Activated naive CD8-positive, alpha-beta T cell treated with anti-CD3 and anti-CD28 coated beads, Interleukin-2, amount 10 ng/mL, durations not matched to agents 7 days and 5 days (primary cell): ENCODE data around the gene OR2A25. TPM values are rescaled to one million over a fixed set of nuclear protein-coding genes. Genes with fewer than 3 reads are reported as not detected.

ENCODE experiments used
- ATAC-seq: fragments of 150-1000 bp; cut with Tn5 transposase; one replicate; pipeline ENCODE4 v1.10.0; 2021; ENCODE audit warnings: low read depth, moderate library complexity
- POLR2A ChIA-PET: fragments of 350-600 bp; sonication (Branson Sonifier 250); formaldehyde crosslinking; loops from one replicate; lab custom pipeline; 2021; ENCODE audit warnings: antibody characterized with exemption; lab: Charles Lee
- DNase-seq: peaks from one replicate; pipeline ENCODE4 v3.0.0; 2021
- H3K27ac Mint-ChIP-seq: one replicate; pipeline ENCODE4 v1.8.0; 2022; ENCODE audit warnings: mild to moderate bottlenecking, mixed read lengths
- H3K27me3 Mint-ChIP-seq: one replicate; pipeline ENCODE4 v1.8.0; 2022; ENCODE audit warnings: mild to moderate bottlenecking, moderate library complexity, mixed read lengths
- H3K36me3 Mint-ChIP-seq: one replicate; pipeline ENCODE4 v1.8.0; 2021; ENCODE audit warnings: mild to moderate bottlenecking, mixed read lengths
- H3K4me1 Mint-ChIP-seq: one replicate; pipeline ENCODE4 v1.8.0; 2021; ENCODE audit warnings: mixed read lengths
- H3K4me3 Mint-ChIP-seq: one replicate; pipeline ENCODE4 v1.8.0; 2022; ENCODE audit warnings: mild to moderate bottlenecking, moderate library complexity, mixed read lengths
- H3K9me3 Mint-ChIP-seq: one replicate; pipeline ENCODE4 v1.8.0; 2021; ENCODE audit warnings: mixed read lengths
- total RNA-seq, 2 experiments: library from RNA; stranded (reverse); gene quantifications; one replicate each; pipeline ENCODE4 v1.2.3, GENCODE V29; 2021

The OR2A25 gene
- total RNA-seq, 2 experiments from 2014 or later, result not detected

GRCh38 chr7:144098776-144099175 is 29.2 kb downstream of the OR2A25 start:
- DNase-seq, result no peak
- Mint-ChIP-seq H3K4me1 (no peaks in the 10 kb centered on the region), H3K27me3 (peaks cover 6% of the 10 kb centered on the region), H3K9me3 (peaks cover 1% of the 10 kb centered on the region), H3K36me3 (no peaks in the 10 kb centered on the region), H3K4me3 (no peak overlapping the region), H3K27ac (no peak overlapping the region)
- ATAC-seq, result no peak
- POLR2A ChIA-PET, result no interaction called here

GRCh38 chr7:144100607-144101006 is 31.0 kb downstream of the OR2A25 start:
- DNase-seq (no peak), ATAC-seq (no peak)
- no peaks in the 10 kb centered on the region for H3K36me3 Mint-ChIP-seq
- H3K27me3 Mint-ChIP-seq, result peaks cover 10% of the 10 kb centered on the region
- no peak overlapping the region for H3K27ac Mint-ChIP-seq
- no peak overlapping the region for H3K4me3 Mint-ChIP-seq
- POLR2A ChIA-PET, result no interaction called here
- no peaks in the 10 kb centered on the region for H3K4me1 Mint-ChIP-seq
- H3K9me3 Mint-ChIP-seq, result no peaks in the 10 kb centered on the region

- no peaks in the 10 kb centered on the region for H3K36me3 Mint-ChIP-seq
- H3K27ac Mint-ChIP-seq, result no peak overlapping the region
- H3K9me3 Mint-ChIP-seq, result no peaks in the 10 kb centered on the region
- no peaks in the 10 kb centered on the region for H3K4me1 Mint-ChIP-seq
- no peak for DNase-seq
- H3K27me3 Mint-ChIP-seq, result peaks cover 10% of the 10 kb centered on the region
- POLR2A ChIA-PET, result no interaction called here
- no peak overlapping the region for H3K4me3 Mint-ChIP-seq
- no peak for ATAC-seq
Observed at GRCh38 chr7:144102041-144102440, 32.4 kb downstream of the OR2A25 start.

GRCh38 chr7:144105211-144105610 is 35.6 kb downstream of the OR2A25 start:
- Mint-ChIP-seq H3K27me3 (peaks cover 10% of the 10 kb centered on the region), H3K4me1 (no peaks in the 10 kb centered on the region), H3K4me3 (no peak overlapping the region), H3K9me3 (no peaks in the 10 kb centered on the region), H3K36me3 (no peaks in the 10 kb centered on the region), H3K27ac (no peak overlapping the region)
- ATAC-seq, result no peak
- DNase-seq, result no peak
- POLR2A ChIA-PET, result no interaction called here

- no peak within 1 kb of the TSS for H3K4me3 Mint-ChIP-seq
- POLR2A ChIA-PET, result no interaction called here
- no peaks in the 10 kb centered on the region for H3K36me3 Mint-ChIP-seq
- H3K9me3 Mint-ChIP-seq, result no peaks in the 10 kb centered on the region
- H3K27me3 Mint-ChIP-seq, result peaks cover 3% of the 10 kb centered on the region
- DNase-seq, result no peak
- no peak for ATAC-seq
- no peaks in the 10 kb centered on the region for H3K4me1 Mint-ChIP-seq
- H3K27ac Mint-ChIP-seq, result no peak within 1 kb of the TSS
Observed at GRCh38 chr7:144109283-144109682, 39.7 kb downstream of the OR2A25 start, which contains the start of gene OR2A2. OR2A2 (plus strand) TSS chr7:144109583; CDS start chr7:144109583, 0 bp downstream.

GRCh38 chr7:144110272-144110671 is 40.7 kb downstream of the OR2A25 start:
- no peak overlapping the region for H3K4me3 Mint-ChIP-seq
- ATAC-seq (no peak), DNase-seq (no peak)
- POLR2A ChIA-PET, result no interaction called here
- no peaks in the 10 kb centered on the region for H3K9me3 Mint-ChIP-seq
- H3K4me1 Mint-ChIP-seq, result no peaks in the 10 kb centered on the region
- no peak overlapping the region for H3K27ac Mint-ChIP-seq
- H3K27me3 Mint-ChIP-seq, result peaks cover 2% of the 10 kb centered on the region
- H3K36me3 Mint-ChIP-seq, result no peaks in the 10 kb centered on the region

- H3K4me3 Mint-ChIP-seq, result no peak overlapping the region
- H3K27me3 Mint-ChIP-seq, result peaks cover 2% of the 10 kb centered on the region
- DNase-seq, result no peak
- no peaks in the 10 kb centered on the region for H3K36me3 Mint-ChIP-seq
- ATAC-seq, result no peak
- no peaks in the 10 kb centered on the region for H3K4me1 Mint-ChIP-seq
- no peak overlapping the region for H3K27ac Mint-ChIP-seq
- no peaks in the 10 kb centered on the region for H3K9me3 Mint-ChIP-seq
- POLR2A ChIA-PET, result no interaction called here
Observed at GRCh38 chr7:144113651-144114050, 44.0 kb downstream of the OR2A25 start.

GRCh38 chr7:144118341-144118740 is 48.7 kb downstream of the OR2A25 start:
- no peak overlapping the region for H3K4me3 Mint-ChIP-seq
- no peaks in the 10 kb centered on the region for H3K36me3 Mint-ChIP-seq
- H3K27me3 Mint-ChIP-seq, result peaks cover 5% of the 10 kb centered on the region
- POLR2A ChIA-PET, result no interaction called here
- H3K4me1 Mint-ChIP-seq, result no peaks in the 10 kb centered on the region
- ATAC-seq (no peak), DNase-seq (no peak)
- H3K9me3 Mint-ChIP-seq, result peaks cover 1% of the 10 kb centered on the region
- no peak overlapping the region for H3K27ac Mint-ChIP-seq

- ATAC-seq (no peak), DNase-seq (no peak)
- Mint-ChIP-seq H3K27me3 (peaks cover 3% of the 10 kb centered on the region), H3K4me3 (no peak within 1 kb of the TSS), H3K27ac (no peak within 1 kb of the TSS), H3K9me3 (peaks cover 1% of the 10 kb centered on the region), H3K36me3 (no peaks in the 10 kb centered on the region), H3K4me1 (peaks cover 1% of the 10 kb centered on the region)
- POLR2A ChIA-PET, result no interaction called here
Observed at GRCh38 chr7:144122876-144123275, 53.3 kb downstream of the OR2A25 start, which contains the start of gene OR2A14. OR2A14 (plus strand) TSS chr7:144123176; CDS start chr7:144129113, 5,937 bp downstream.

Other genes starting within 250 kb of the OR2A25 start
- 10 to 100 TPM; 18.2 to 19.6 TPM for gene TCAF1, start 167.6 kb upstream of the OR2A25 start, total RNA-seq
- not detected for gene OR2F2, start 134.6 kb upstream of the OR2A25 start, total RNA-seq
- gene OR2F1, start 115.0 kb upstream of the OR2A25 start, total RNA-seq, result not detected
- not detected for gene OR6B1, start 69.5 kb upstream of the OR2A25 start, total RNA-seq
- not detected for gene OR2A5, start 20.9 kb upstream of the OR2A25 start, total RNA-seq
- not detected for gene OR2A12, start 16.5 kb downstream of the OR2A25 start, total RNA-seq
- gene OR2A2, start 39.8 kb downstream of the OR2A25 start, total RNA-seq, result not detected
- gene OR2A14, start 53.4 kb downstream of the OR2A25 start, total RNA-seq, result not detected
- 1 to 10 TPM; 1.0 to 2.2 TPM for gene CTAGE4, start 113.7 kb downstream of the OR2A25 start, total RNA-seq
- gene ARHGEF35, start 126.0 kb downstream of the OR2A25 start, total RNA-seq, result 1 to 10 TPM; 2.5 TPM
- gene OR2A42, start 169.8 kb downstream of the OR2A25 start, total RNA-seq, result not detected
- 1 to 10 TPM; 2.1 to 2.2 TPM for gene OR2A7, start 195.0 kb downstream of the OR2A25 start, total RNA-seq
- 1 to 10 TPM in 1 of 2 experiments, not detected in 1; 1.1 TPM for gene CTAGE8, start 199.5 kb downstream of the OR2A25 start, total RNA-seq
- gene OR2A1, start 242.6 kb downstream of the OR2A25 start, total RNA-seq, result under 1 TPM in 1 of 2 experiments, not detected in 1; 0.06 TPM